Spinal cord (tissue), 10 donors: ENCODE measurements around the gene GABRB1. TPM values are rescaled to one million over a fixed set of nuclear protein-coding genes. Genes with fewer than 3 reads are reported as not detected.

Experiments used
- DNase-seq, 6 donors: peaks; one replicate each; pipeline versions ENCODE4 v3.0.0 to v3.0.0-alpha.2; 2013 to 2015; ENCODE audit warnings: low spot score in 6 of 6, low read depth in 4 of 6
- H3K27ac ChIP-seq: one replicate; pipeline ENCODE4 v1.5.1; 2013; ENCODE audit warnings: low read depth, low read length, control low read depth
- H3K27me3 ChIP-seq: one replicate; pipeline ENCODE4 v1.6.1; 2013; ENCODE audit warnings: low read length; ENCODE audit not compliant: control insufficient read depth, insufficient read depth
- H3K36me3 ChIP-seq: one replicate; pipeline ENCODE4 v1.6.1; 2013; ENCODE audit warnings: low read length; ENCODE audit not compliant: control insufficient read depth, insufficient read depth
- H3K4me1 ChIP-seq: one replicate; pipeline ENCODE4 v1.6.1; 2013; ENCODE audit warnings: low read length; ENCODE audit not compliant: control insufficient read depth, insufficient read depth
- H3K4me3 ChIP-seq: one replicate; pipeline ENCODE4 v1.5.1; 2013; ENCODE audit warnings: low read depth, low read length, control low read depth
- H3K9me3 ChIP-seq: one replicate; pipeline ENCODE4 v1.6.1; 2013; ENCODE audit warnings: low read length; ENCODE audit not compliant: control insufficient read depth, insufficient read depth
- WGBS: methylation state at CpG from one replicate; pipeline ENCODE4 v1.1.5; 2013; ENCODE audit warnings: missing lambda C conversion rate; ENCODE audit not compliant: insufficient coverage; 5-methylcytosine and 5-hydroxymethylcytosine counted together
- polyA plus RNA-seq, 2 donors: library from polyadenylated mRNA; unstranded; fragments of 120-200 nt; gene quantifications; one replicate each; pipeline ENCODE4 v1.2.1, GENCODE V29; 2013; ENCODE audit not compliant: insufficient read length in 2 of 2
- total RNA-seq, 2 donors: library from RNA; depleted of rRNA in 1 of 2; stranded (reverse); fragments of 120-200 nt in 1 of 2; fragments of >200 nt in 1 of 2; gene quantifications; one replicate each; pipeline versions ENCODE4 v1.2.3 to v1.2.4, GENCODE V29; 2013 to 2014
- donor health status: healthy.

The GABRB1 gene
- total and polyA plus RNA-seq, 4 donors = 5.1 to 49.1 (median 10.3) TPM

DNA sequence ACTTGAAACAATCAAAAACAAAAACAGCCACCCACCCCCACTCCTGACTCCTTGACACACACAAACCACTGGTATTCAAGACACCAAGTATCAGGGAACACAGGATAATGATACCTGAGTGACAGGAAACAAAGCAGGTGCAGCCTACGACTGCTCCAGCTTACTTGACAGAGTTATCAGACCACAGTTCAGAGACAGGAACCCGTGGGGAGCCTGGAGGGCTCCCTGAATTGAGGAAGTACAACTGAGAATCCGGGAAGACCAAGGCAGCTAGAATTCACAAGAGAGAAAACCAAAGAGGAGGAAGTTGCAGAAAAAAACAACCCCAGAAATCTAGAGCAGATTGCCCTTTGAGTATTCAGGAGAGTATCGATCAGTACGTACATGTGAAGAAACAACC is 411.6 kb downstream of the GABRB1 start:
- Histone ChIP-seq H3K4me1 (no peaks in the 10 kb centered on the region), H3K27ac (no peak overlapping the region), H3K36me3 (no peaks in the 10 kb centered on the region), H3K9me3 (no peaks in the 10 kb centered on the region), H3K4me3 (no peak overlapping the region), H3K27me3 (no peaks in the 10 kb centered on the region)
- no peak for DNase-seq
- 86% methylated on average over 3 of the region's 5 CpGs for WGBS

DNA sequence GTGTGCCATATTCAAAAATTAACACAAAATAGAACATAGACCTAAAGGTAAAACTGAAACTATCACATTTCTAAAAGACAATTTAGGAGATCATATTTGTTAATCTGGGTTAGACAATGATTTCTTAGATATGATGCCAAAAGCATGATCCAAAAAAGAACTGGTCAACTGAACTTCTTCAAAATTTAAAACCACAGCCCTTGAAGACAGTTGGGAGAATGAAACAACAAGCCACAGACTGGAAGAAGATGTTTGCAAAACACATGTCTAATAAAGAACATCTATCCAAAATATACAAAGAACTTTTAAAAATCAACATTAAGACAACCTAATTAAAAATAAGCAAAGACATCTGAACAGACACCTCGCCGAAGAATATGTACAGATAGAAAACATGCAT is 412.7 kb downstream of the GABRB1 start:
- no peaks in the 10 kb centered on the region for H3K4me1 ChIP-seq
- no peak overlapping the region for H3K27ac ChIP-seq
- H3K9me3 ChIP-seq = no peaks in the 10 kb centered on the region
- H3K27me3 ChIP-seq = no peaks in the 10 kb centered on the region
- WGBS = 90% methylated on average over 2 of the region's 2 CpGs
- no peak overlapping the region for H3K4me3 ChIP-seq
- H3K36me3 ChIP-seq = no peaks in the 10 kb centered on the region
- no peak for DNase-seq

DNA sequence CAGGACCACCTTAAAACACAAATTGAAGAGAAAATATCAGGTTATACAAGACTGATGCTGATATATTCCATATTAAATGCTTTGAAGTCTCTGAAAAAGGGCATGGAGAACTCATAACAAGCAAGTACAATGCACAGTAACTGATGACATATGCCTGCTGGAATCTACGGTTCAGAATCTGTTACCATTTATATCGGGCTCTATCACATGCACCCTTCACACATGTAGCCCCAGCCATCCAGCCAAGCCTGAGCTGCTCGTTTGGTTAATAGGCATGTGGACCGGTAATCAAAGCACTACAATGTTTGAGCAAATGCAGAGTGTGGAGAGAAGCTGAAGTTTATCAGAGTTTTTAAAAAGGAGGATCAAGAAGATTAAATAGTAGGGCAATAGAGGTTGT is 420.3 kb downstream of the GABRB1 start:
- no peak for DNase-seq
- H3K9me3 ChIP-seq = no peaks in the 10 kb centered on the region
- WGBS = 14% methylated on average over 1 of the region's 4 CpGs
- no peaks in the 10 kb centered on the region for H3K4me1 ChIP-seq
- H3K36me3 ChIP-seq = peaks cover 7% of the 10 kb centered on the region
- H3K27me3 ChIP-seq = no peaks in the 10 kb centered on the region
- no peak overlapping the region for H3K4me3 ChIP-seq
- no peak overlapping the region for H3K27ac ChIP-seq

DNA sequence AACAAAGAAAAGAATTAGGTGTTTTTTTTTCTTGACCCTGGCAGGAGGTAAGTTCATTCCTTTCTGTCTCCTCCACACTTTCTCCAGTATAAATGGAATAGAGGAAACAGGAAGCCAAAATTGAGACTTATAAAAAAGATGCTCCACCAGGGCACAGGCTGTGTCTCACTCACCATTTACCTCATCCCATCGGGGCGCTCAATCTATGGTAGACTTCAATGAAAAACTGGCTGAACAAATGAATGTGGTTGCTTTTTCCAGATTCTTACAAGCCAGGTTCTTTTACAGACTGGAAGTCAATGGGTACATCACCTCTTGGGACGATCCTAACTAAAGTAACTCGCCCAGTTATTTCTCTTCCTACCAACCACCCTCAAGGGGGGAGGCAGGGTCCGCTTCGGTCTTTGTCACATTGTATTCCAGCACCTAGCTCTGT is 431.4 kb downstream of the GABRB1 start:
- H3K4me3 ChIP-seq = peak overlapping the region; percentile 84
- no peaks in the 10 kb centered on the region for H3K27me3 ChIP-seq
- DNase-seq = no peak
- peak overlapping the region; percentile 55 for H3K27ac ChIP-seq
- H3K4me1 ChIP-seq = no peaks in the 10 kb centered on the region
- no peaks in the 10 kb centered on the region for H3K9me3 ChIP-seq
- 27% methylated on average over 2 of the region's 6 CpGs for WGBS
- H3K36me3 ChIP-seq = no peaks in the 10 kb centered on the region

DNA sequence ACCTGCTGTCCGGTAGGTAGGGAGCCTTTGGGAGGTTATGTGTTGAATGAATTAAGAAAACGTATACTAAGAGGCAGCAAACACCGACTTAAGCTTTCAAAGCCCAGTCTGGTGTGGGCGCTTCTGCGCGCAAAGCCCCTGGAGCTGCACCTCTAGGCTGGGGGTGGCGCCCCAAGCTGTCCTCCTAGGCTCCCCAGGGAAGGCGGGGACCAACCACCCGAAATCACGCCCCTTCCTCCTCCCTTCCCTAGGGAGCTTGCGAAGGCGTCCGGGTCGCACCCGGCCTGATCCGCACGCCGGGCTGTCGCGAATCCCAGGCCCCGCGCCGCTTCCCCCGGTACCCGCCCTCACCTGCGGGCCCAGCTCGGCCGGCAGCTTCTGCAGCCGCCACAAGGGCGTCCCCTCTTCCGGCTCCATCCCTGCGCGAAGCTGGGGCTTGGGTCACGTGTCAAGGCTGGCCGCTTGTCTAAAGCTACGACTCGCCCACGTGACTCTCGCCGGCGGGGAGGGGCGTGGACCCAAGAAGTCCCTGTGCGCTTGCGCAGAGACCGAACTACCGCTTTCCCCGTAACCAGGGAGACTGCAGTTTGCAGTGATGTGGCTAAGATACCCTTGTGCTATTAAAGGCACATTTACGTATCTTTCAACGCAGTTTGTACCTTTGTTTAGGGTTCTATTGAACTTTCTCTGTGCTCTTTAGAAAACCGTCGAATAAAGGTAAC is 432.0 kb downstream of the GABRB1 start, which contains the start of gene COMMD8:
COMMD8 (minus strand) TSS at position 468 of the 722 bp plus-strand sequence; CDS start at position 417, 51 bp downstream.
- H3K27ac ChIP-seq = peak within 1 kb of the TSS; percentile 55
- peak within 1 kb of the TSS; percentile 84 for H3K4me3 ChIP-seq
- under 1% methylated on average over 47 of the region's 51 CpGs for WGBS

DNA sequence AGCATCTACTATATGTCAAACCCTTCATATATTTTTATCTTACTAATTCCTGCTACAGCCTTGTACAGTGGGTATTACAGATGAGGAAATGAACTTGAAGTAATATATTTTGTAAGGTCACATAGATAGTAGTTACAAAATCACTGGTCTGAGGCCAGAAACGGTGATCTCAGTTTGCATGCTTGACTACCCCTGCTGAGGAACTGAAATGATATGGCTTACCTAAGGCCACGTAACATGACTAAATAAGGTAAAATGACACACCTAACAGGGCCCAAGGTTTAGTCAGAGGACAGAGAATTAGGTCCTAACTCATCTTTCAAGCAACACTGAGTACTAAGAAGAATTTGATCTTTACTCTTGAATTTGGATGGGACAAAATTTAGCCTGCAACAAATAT is 433.6 kb downstream of the GABRB1 start:
- Histone ChIP-seq H3K36me3 (no peaks in the 10 kb centered on the region), H3K4me1 (no peaks in the 10 kb centered on the region), H3K27ac (no peak overlapping the region), H3K4me3 (no peak overlapping the region), H3K27me3 (no peaks in the 10 kb centered on the region), H3K9me3 (no peaks in the 10 kb centered on the region)
- DNase-seq = no peak
- WGBS = 83% methylated on average over 1 of the region's 2 CpGs

More for the DNA sequence above, 432.0 kb downstream of the GABRB1 start, which contains the start of gene COMMD8:
- Histone ChIP-seq H3K27me3 (no peaks in the 10 kb centered on the region), H3K36me3 (no peaks in the 10 kb centered on the region), H3K9me3 (no peaks in the 10 kb centered on the region), H3K4me1 (no peaks in the 10 kb centered on the region)
- DNase-seq = peak; percentile 91 to 99 (median 95)

DNA sequence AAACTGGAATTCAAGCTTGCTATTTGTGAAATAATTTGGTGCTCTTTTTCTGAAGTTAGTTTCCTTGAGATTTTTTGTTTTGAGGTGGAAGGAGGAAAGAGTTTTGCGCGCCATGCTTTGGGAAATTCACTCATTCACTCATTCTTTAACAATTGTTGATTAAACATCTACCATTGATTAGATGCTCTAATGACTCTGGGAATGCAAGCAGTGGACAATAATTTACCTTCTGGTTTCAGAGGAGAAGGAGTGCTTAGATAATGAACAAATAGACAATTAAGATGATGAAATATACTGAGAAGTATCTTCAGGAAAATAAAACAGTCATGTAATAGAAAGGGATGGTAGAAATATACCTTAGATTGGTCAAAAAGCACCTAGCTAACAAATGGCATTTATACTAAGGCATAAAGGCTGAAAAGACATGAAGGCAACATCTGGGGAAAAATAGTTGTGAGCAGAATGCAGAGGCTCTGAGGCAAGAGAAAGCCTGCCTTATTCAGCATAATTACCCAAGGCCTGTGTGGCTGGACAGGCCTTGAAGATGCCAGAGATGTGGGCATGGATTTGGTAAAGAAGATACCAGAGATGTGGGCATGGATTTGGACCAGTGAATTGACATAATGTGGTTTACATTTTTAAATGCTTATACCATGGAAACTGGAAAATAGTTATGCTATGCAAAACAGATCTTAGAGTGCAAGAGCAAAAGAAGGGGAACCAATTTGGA is 434.9 kb downstream of the GABRB1 start:
- no peak for DNase-seq
- no peaks in the 10 kb centered on the region for H3K27me3 ChIP-seq
- H3K9me3 ChIP-seq = no peaks in the 10 kb centered on the region
- H3K36me3 ChIP-seq = no peaks in the 10 kb centered on the region
- no CpG with 5 or more reads among the region's 2 CpGs for WGBS
- no peak overlapping the region for H3K4me3 ChIP-seq
- H3K27ac ChIP-seq = no peak overlapping the region
- H3K4me1 ChIP-seq = no peaks in the 10 kb centered on the region

DNA sequence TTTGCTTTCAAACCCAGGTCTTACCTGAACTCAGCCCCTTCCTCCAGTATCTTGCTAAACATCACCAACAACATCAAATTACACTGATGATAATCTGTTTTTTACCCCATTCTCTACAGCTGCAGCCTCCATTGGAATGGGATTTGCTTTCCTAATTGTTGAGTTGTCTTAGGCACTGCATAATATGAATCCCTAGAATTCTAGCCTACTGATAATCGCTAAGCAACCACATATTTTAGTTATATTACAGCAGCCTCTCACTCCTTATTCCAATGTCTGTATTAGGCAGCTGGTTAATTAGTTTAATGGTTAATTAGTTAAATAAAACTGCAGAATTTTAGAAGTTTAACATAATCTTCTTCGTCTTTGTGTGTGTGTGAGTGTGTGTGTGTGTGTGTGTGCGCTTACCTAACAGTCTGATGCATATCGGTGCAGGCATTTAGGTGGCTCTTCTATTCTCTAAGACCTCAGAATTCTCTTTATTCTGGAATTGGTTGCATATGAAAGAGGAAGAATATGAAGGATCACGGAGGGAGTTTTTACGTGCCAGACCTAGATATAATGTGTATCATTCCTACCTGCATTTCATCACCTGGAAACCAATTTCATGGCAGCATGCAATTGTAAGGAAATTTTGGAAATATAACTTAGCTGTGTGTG is 437.5 kb downstream of the GABRB1 start:
- Histone ChIP-seq H3K27ac (no peak overlapping the region), H3K4me1 (no peaks in the 10 kb centered on the region), H3K36me3 (no peaks in the 10 kb centered on the region), H3K4me3 (no peak overlapping the region), H3K27me3 (no peaks in the 10 kb centered on the region), H3K9me3 (no peaks in the 10 kb centered on the region)
- DNase-seq = peak in 1 of 6 donors; percentile 70
- WGBS = no CpG with 5 or more reads among the region's 6 CpGs

DNA sequence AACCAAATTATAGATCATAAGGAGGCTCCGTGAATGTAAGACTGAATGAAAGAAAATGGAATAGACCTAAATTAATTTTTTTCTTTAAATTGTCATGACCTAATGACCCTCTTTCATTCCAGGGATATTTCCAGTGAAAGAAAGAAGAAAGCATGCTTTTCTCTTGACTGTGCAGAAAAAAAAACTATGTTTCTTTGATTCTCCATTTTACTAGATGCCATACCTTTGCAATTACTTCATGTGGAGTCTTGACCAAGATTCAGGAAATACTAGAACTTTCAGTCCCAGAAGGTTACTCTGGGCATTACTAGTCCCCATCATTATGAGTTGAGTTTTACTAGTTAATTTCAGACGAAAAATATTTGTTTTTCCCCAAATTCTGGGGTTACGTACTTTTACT is 438.6 kb downstream of the GABRB1 start:
- Histone ChIP-seq H3K4me3 (no peak overlapping the region), H3K4me1 (no peaks in the 10 kb centered on the region), H3K9me3 (no peaks in the 10 kb centered on the region), H3K27me3 (no peaks in the 10 kb centered on the region), H3K27ac (no peak overlapping the region), H3K36me3 (no peaks in the 10 kb centered on the region)
- whole genome bisulfite sequencing = no CpG with 5 or more reads among the region's 3 CpGs
- no peak for DNase-seq
